Retina (tissue), 1 donor: ENCODE results near the gene WFS1.

Experiments used
- DNase-seq: peaks from one replicate; pipeline ENCODE4 v3.0.0-alpha.2; 2016

WFS1 gene

GRCh38 chr4:6280365-6280996, 10.8 kb downstream of the WFS1 start:
- no peak for DNase-seq

- no peak for DNase-seq
Observed at GRCh38 chr4:6281436-6282313, 12.0 kb downstream of the WFS1 start.

- no peak for DNase-seq
Observed at GRCh38 chr4:6282314-6282771, 12.7 kb downstream of the WFS1 start.

GRCh38 chr4:6283282-6283681, 13.6 kb downstream of the WFS1 start:
- no peak for DNase-seq

- DNase-seq, result no peak
Observed at GRCh38 chr4:6287017-6287788, 17.6 kb downstream of the WFS1 start.

DNA sequence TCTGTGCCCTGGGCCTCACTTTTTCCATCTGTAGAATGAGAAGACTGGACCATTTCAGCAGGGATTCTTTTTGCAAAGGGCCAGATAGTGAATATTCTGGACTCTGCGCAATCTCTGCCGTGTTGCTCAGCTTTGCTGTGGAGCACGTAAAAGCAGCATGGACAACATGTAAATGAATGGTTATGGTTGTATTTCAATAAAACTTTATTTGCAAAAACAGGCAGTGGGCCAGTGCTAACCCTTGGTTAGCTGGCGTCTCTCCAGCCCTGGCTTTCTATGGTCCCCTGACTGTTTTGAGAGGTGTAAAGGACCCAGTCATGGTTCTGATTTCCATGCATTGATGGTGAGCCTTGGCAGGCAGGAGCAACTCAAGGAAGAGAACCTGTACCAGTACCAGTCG, 18.7 kb downstream of the WFS1 start:
- no peak for DNase-seq

GRCh38 chr4:6288871-6289270, 19.2 kb downstream of the WFS1 start:
- no peak for DNase-seq

- no peak for DNase-seq
Observed at GRCh38 chr4:6290256-6290655, 20.6 kb downstream of the WFS1 start.

DNA sequence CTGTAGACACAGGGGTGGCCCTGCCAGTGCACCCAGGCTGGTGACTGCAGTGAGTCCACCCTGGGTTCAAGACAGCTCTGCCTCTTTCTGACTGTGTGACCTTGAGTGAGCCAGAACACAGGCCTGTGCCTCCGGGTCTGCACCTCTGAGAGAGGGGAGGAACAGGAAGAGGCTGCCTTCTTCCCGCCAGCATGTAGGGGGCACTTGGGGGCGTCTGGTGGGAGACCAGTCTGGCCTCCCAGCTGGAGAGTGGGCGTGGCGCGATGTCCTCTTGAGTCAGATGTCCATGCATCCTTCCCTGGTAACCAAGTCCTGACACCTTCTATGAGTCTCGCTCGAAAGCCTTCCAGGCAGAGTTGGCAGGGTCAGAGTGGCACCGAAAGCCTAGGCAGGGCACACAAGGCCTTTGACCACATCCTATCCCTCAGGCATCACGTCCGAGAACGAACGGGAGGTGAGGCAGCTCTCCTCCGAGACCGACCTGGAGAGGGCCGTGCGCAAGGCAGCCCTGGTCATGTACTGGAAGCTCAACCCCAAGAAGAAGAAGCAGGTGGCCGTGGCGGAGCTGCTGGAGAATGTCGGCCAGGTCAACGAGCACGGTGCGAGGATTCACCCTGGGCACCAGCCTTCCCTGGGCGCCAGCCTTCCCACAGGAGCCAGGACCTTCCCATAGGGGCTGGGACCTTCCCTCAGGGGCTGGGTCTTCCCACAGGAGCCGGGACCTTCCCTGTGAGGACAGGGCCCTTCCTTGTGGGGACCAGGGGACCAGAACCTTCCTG, 21.3 kb downstream of the WFS1 start:
- DNase-seq, result no peak

- no peak for DNase-seq
Observed at GRCh38 chr4:6291784-6292297, 22.2 kb downstream of the WFS1 start.

DNA sequence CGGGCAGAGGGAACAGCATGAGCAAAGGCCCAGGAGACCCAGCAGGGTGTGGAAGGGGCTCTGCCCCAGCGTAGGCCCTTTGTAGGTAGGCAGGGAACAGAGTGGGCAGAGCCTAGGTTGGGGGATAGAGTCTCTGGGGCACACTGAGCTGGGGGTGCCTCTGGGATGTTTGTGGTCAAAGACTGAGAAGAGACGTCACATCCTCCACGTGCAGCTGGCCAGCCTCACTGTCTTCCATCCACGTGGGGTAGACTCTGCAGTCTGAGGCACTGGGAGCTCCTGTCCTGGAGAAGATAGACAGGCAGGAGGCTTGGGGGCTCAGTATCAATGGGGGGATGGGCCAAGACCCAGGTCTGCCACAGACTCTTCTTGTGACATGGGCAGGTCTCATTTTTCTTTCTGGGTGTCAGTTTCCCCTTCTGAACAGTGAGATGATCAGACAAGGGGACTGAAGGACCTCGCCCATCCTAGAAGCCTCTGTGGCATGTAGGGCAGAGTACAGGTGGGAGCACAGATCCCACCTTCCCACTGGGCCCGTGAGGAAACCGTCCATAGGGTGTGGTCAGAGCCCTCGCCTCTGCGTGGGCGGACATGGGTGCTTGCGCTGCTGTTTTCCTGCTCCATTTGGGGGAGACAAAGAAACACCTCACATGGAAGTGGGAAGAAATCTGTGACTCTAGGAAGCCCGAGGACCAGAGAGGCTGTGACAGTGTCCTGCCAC, 22.9 kb downstream of the WFS1 start:
- DNase-seq, result no peak

GRCh38 chr4:6293097-6293445, 23.4 kb downstream of the WFS1 start:
- DNase-seq, result no peak

GRCh38 chr4:6293661-6294060, 24.0 kb downstream of the WFS1 start:
- DNase-seq, result no peak

- no peak for DNase-seq
Observed at GRCh38 chr4:6294705-6295421, 25.2 kb downstream of the WFS1 start.

DNA sequence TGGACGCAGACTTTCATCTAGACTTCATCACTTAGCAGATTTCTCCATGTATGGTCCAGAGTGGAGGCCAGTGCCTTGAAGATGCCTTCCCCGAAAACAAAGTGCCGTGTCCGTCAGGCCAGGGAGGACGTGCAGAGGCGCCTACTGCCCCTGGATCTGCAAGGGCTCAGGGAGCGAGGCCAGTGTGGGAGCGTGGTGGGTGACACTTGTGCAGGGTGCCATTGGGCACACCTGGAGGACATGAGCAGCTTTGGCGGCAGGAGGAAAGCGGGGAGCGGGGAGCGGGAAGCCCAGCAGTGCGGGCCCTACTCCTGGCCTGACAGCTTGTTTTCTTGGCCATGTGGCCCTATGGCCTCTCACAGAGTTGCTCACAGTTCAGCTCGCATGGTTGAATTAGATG, 25.8 kb downstream of the WFS1 start:
- DNase-seq, result no peak

DNA sequence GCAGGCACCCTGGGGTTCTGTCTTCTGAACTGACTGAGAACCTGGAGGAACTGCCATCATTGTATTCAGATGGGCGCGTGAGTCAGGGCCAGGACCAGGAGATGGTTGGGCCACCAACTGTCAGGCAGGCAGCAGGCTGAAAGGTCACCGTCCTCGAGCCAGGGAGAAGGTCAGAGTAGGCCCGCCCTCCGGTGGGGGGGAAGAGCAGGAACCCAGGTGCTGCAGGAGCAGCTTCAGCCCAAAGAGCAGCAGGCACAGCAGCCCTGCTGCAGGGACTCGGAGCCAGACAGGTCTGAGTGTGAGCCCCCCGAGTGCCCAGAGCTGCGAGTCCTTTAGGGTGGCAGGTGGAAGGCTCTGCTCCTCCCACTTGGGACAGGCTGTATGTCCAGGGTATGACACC, 26.4 kb downstream of the WFS1 start:
- DNase-seq, result no peak

GRCh38 chr4:6297266-6297815, 27.7 kb downstream of the WFS1 start:
- DNase-seq, result no peak

DNA sequence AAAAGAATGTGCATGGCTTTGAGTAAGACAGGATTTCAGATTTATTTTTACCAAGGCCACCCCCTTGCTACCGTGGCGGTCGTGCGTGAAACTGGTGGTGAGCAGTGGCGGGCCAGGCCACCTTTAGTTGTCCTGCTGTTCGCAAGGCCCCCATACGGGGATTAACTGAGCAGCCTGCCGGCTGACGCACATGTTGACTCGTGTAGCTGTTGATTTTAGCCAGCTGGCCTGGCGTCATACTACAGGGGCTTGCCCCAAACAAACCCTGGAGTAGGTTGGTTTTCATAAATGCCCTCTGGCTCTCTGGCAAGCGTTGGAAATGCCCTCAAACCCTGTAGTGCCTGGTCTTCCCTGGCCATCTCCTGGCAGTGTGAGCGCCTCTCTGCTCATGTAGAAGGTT, 28.4 kb downstream of the WFS1 start:
- no peak for DNase-seq

GRCh38 chr4:6298852-6299251, 29.2 kb downstream of the WFS1 start:
- DNase-seq, result no peak

- no peak for DNase-seq
Observed at GRCh38 chr4:6299875-6300274, 30.2 kb downstream of the WFS1 start.

GRCh38 chr4:6300359-6300758, 30.7 kb downstream of the WFS1 start:
- no peak for DNase-seq
